GM18909 (cell line): ENCODE results near the gene SCML2.
"Not testable (repeated sequence)": the region's sequence is repeated elsewhere in the genome, so short reads cannot be mapped to it uniquely, and the experiment has no call there.

Experiments
- ATAC-seq: cut with Tn5 transposase; IDR thresholded peaks from one replicate; pipeline ENCODE4 v1.9.1; 2021; ENCODE audit warnings: mild to moderate bottlenecking; ENCODE audit not compliant: unreplicated experiment, poor library complexity

SCML2 gene

DNA sequence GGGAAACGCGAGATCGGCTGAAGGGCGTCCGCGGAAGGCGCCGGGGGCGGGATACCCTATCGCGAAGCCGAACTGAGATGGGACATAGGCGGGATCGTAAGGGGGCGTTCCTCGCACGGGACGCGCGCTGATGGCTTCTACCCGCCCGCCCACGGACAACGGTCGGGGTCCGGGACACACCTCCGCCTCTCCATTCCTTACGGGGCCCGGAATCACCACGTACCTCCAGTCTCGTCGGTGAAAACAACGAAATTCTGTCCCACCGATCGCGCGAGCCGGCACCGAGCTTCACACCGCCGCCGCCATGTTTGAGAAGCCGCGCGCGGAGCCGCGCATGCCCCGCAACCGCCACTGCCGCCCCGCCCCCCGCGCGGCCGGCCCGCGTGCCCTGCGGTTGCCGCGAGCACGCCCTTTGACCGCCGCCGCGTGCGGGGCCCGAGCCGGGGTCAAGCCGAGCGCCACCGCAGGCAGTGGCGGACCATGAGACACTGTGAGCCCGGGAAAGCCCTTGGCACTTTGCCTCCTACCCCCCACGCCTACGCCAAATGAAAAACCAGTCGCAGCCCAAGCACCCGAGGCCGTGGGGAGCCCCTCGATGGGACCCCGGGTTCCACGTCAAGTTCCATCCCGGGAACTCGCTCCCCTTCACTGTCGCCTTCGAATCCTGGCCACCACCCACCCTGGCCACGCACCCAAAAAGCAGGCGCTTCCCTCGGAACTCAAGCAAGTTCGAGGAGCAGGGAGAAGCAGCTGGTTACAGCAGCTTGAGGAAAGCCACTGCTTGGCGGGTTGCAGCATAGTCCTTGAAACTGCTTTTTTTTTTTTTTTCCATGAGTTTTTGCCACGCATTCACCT is at the start of gene SCML2:
SCML2 (minus strand) TSS at position 320 of the 855 bp plus-strand sequence. CDS start 20,617 bp downstream, outside the sequence.
- no peak for ATAC-seq

DNA sequence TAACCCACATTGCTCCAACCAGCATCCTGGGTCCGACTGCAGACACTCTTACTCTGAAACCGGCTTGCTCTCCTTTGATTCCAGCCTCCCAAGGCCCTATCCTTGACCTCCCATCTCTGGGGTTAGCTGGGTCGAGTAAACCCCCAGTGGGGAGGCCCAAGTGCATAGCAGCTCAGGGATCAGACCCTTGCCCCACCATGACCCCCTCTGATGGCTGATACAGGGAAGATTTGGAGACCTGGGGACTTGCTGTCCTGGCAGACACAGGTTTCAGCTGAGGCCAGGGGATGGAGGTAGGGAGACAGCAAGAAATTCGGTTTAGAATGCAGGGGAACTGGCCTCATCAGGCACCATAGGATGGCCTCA is 47.3 kb upstream of the SCML2 start:
- ATAC-seq: no peak

DNA sequence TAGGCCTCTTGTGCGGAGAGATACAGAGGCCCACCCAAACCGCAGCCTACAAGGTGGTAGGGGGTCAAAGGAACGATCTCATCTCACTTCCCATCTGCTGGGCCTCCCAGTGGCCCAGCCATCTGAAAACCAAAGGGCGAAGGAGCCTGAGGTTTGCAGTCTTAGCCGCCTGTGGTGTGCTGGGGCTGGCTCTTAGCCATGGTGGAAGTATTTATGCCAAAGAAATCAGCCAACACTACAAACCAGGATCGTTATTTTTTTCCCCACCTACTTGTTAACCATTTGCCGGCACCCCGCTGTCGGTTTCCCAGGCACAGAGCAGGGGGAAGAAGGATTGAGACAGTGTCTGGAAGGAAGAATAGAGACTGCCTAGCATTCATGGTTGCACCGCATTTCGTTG is 40.0 kb upstream of the SCML2 start:
- no peak for ATAC-seq

DNA sequence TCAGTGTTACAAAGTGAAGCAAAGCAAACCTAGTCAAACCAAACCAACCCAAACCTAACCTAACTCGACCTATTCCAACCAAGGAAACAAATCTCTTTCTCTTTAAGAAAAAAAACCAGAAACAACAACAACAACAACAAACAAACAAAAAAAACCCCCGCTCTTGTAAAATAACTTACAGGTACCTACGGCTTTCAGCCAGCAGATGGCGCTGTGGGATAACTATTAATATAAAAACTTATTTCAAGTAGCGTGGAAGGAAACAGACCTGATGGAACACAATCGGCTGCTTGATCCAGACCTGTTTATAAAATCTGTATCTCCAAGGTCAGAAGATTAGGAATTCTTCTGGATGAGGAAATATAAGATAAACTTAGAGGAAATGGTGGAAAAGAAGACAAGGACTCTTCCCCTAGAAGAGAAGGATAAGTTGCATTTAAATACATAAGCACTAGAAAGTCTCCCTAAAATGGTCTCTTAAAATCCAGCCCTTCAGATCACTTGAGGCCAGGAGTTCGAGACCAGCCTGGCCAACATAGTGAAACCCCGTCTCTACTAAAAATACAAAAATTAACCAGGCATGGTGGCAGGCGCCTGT is 36.6 kb upstream of the SCML2 start:
- ATAC-seq: peak; percentile 54

DNA sequence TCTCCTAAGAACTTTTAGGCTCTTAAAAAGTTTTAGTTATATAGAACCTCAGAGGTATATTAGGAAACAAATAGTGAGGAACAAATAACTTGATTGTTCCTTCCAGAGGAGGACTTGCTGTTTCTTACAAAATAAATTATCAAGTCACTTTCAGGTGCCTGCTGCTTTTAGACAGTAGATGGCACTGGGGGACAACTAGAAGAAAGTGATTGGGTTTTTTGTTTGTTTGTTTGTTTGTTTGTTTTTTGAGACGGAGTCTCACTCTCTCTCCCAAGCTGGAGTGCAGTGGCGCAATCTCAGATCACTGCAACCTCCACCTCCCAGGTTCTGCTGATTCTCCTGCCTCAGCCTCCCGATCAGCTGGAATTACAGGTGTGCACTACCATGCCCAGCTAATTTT is 35.5 kb upstream of the SCML2 start:
- ATAC-seq: no peak

DNA sequence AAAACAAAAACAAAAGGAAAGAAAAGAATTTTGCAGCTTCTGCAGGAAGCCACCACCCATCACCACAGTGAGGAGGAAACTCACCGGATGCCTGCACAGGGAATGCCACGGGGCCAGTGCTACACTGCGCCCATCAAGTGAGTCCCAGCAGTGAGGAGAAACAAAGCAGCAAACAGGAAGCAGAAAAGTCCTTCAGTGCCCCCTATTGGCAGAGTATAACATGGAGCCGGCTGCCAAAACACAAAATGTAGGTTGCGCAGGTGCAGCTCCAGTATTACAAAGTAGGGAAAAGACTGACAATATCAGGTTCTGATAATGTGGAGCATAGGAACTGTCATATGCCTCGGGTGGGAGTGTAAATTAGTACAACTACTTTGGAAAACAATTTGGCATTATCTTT is 23.3 kb upstream of the SCML2 start:
- no peak for ATAC-seq

DNA sequence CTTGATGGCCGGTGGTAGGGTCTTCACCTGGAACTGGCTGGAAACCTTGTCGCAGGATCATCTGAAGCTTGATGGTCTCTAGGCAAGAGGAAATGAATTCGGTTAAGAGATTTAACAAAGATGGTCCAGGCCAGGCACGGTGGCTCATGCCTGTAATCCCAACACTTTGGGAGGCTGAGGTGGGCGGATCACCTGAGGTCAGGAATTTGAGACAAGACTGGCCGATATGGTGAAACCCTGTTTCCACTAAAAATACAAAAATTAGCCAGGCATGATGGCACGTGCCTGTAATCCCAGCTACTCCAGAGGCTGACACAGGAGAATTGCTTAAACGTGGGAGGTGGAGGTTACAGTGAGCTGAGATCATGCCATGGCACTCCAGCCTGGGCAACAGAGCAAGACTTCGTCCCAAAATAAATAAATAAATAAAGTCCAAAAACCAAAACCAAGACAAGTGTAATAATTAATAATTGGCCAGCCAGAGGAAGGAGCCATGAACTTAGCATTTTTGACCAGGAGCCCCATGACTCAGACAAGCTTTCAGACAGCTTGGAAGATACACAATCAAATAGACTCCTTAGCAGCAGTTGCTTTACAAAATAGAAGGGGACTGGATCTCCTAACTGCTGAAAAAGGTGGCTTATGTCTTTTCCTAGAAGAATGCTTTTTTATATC is 20.8 kb upstream of the SCML2 start:
- not testable (repeated sequence) for ATAC-seq

DNA sequence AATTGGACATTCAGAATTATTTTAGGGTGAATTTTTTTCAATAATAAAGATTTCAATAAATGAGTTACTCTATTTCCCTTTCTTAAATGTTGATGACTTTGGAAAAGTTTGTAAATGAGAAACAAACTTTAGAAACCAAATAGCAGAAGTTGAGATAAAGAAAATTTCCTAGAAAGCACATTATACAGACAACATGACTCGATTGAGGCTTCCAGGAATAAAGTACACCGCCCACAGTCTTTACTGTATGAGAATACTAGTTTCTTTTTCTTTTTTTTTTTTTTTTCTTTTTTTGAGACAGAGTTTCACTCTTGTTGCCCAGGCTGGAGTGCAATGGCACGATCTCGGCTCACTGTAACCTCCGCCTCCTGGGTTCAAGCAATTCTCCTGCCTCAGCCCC is 14.6 kb upstream of the SCML2 start:
- ATAC-seq: not testable (repeated sequence)

DNA sequence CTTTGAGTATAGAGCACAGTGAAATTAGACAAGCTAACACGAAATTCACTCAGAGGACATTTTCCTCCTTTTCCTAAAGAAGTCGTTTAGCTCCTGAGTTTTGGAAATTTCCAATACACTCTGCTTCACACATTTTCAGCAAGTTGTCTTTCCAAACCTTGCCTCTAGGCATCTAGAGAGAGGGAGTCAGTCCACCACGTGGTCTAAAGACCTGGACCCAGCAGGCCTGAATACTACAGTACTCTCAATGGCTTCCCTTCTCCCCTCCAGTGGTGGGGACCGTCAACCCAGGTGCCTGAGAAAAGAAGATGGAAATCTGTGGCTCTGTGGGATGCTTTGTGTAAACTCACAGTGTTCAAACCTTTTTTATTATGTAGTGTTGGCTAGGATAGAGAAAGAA is 13.9 kb upstream of the SCML2 start:
- no peak for ATAC-seq

DNA sequence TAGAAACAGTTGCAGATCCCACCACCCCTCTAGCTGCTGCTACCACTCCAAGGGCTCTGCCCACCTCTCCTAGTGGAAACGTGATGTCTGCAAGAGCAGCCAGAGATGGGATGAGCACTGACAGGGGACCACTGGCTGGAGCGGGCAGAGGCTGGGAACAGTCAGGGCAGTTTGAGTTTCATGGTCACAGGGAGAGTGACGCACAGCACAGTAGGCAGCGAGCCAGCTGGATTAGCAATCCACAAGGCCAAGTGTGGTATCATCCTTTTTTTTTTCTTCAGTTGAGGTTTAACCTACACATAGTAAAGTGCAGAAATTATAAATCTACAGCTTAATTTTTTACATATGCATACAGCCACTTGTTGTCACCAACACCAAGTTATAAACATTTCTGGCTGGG is 6.4 kb upstream of the SCML2 start:
- no peak for ATAC-seq

DNA sequence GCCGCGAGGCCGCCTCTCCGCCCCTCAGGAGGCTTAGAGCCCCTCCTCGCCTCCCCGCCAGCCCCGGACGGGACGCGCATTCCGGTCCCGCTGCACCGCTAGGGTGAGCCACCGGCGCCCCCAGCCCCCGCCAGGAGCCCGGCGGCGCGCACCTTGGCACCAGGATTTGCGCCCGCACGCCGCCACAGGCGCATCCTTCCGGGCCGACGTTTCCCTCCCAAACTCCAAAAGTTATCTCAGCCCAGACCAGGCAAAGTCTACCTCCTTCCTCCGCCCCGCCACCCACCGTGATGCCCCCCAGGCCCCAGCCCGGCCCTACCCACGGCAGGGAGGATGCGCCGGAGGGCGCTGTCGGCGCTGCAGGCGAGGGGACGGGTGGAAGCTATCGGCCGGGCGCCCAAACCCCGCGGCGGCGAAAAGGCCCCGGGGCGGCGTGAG is 538 bp downstream of the SCML2 start:
- no peak for ATAC-seq

DNA sequence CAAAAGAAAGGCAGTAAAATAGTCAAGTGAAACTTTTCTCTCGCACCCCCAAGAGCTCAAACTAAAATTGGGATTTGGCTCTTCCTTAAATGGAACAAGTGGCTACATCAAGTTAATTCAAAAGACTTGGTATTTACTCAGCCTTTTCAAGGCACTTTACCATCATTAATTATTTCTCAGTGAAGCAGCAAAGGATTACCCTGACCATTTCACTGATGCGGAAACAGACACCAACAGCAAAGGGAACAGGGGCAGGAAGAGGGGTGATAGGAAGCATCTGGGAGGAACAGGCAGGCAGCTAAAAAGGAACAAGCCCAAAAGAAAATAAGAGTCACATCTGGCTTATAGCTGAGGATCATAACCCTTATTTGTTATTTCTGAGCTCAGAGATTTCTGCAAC is 2.7 kb downstream of the SCML2 start:
- ATAC-seq: no peak

DNA sequence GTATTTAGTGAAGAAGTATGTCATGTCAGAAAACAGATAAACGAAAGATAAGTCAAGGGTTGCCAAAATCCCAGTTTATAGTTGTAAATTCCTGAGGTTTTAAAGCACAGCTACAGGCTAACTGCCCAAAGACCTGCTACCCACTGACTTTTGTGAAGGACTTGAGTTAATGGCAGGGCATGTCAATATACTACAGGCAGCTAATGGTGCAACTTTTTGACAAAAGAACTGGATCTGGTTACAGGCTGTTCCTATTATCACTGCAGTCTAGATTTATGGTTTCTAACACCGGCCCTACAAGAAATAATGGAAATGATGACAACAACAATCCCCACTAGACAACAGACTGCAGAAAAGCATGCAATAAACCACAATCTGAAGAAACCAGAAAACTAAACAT is 6.4 kb downstream of the SCML2 start:
- no peak for ATAC-seq

DNA sequence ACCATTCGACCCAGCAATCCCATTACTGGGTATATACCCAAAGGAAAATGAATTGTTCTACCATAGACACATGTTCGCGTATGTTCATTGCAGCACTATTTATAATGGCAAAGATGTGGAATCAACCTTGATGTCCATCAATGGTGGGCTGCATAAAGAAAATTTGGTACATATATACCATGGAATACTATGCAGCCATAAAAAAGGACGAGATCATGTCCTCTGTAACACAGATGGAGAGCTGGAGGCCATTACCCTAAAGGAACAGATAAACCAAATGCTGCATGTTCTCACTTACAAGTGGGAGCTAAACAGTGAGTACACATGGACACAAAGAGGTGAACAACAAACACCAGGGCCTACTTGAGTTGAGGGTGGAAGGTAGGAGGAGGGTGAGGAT is 45.1 kb downstream of the SCML2 start:
- ATAC-seq: no peak

DNA sequence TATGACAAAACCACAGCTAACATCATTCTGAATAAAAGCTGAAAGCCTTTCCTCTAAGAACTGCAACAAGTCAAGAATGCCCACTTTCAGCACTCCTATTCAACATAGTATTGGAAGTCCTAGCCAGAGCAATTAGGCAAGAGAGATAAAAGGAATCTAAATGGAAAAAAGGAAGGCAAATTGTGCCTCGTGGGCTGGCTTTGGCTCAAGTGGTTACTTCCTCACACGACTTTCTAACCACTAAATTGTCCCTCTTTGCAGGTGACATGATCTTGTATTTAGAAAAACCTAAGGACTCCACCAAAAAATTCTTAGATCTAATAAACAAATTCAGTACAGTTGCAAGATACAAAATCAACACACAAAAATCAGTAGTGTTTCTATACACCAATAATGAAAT is 57.2 kb downstream of the SCML2 start:
- ATAC-seq: no peak

DNA sequence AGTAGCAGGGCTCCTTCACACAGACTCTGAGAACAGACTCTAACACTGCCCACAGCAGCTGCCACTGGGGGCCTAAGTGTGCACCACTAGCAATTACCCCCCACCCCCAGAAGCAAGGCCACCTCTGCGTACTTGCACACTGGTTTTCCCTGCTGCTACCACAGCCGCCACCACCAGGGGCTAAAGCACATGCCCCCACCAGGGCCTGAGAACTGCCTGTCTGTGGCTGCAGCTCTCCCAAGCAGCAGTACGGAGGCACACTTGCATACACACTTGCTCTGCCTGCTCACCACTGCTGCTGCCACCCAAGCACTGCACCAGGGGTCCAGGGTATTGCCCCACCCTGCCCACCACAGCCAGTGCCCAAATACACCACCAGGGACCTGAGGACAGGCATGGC is 59.6 kb downstream of the SCML2 start:
- no peak for ATAC-seq

DNA sequence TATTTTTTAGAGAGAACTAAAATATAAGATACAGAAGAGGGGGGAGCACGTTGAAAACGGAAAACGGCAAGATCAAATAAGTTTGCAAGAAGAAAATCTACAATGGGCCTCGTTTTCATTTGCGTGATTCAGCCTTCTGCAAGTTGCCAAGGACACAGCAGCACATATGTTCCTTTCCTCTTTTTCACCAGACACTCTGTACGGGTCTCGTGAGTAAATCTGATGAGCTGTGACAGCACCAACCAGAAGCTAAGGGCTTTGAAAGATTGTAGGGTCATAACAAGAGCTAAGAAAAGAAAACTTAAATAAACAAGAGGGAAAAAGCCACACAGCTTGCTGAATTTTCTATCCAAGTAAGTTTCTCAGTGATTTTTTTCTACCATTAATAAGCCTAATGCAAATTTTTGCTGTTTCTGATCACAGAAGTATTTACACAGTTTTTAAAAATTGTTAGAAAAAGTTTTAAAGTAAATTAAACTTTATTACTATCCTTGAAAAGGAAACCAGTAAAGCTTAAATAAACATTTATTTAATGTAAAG is 63.4 kb downstream of the SCML2 start:
- no peak for ATAC-seq

DNA sequence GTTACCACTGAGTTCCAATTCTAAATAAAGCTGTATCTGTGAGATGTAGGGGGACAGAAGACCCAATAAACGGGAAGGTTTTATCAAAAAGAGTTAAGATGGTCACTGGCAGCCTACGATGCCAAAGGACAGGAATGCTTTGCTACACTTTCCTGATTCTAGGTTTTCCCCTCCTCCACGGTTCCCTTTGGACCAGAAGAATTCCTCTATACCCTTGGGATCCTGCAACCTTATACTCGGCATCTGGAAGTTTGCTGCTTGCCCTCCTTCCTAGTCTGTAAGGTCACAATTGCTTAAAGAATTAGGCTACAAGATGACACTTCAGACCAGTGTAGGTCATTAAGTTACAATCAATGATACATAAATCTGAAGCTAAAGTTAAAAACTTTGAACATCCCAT is 64.3 kb downstream of the SCML2 start:
- no peak for ATAC-seq

DNA sequence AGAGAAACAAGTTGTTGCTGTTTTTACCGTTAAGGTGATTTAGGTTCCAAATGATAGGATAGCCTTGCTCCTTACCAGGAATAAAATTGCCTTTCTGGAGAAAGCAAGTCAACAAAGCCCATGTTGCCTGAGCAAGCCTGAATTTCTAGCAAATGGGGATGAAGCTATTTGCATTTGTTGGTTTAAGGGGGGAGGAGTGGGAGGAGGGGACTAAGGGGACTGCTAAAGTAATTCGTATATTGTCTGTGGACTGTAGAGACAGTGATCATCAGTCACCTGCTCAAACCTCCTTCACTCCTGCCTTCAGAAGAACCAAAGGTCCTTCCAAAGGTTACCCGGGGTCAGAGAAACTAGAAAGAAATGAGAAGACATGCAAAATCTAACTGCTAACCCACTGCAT is 65.8 kb downstream of the SCML2 start:
- no peak for ATAC-seq

DNA sequence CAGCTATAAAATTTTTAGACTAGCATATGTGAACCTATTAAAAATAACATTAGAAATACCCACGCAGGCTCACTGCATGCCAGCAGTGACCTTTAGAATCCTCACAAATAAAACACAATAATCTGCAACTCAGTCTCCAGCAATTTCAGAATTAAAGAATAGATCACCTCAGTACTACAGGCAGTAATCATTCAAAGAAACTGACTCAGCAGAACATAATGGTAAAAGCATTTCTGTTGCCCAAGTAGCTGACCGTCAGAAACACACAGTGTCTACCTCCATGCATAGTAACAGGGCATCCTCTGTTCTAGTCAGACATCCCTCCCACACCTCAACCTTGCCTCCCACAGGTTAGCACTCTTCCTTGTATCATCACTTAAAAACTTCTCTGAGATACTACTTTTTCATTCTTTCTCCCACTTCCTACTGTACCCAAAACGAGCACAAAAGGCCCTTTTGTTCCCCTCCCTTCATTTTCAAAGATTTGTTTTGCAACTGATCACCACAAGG is 68.1 kb downstream of the SCML2 start:
- no peak for ATAC-seq

DNA sequence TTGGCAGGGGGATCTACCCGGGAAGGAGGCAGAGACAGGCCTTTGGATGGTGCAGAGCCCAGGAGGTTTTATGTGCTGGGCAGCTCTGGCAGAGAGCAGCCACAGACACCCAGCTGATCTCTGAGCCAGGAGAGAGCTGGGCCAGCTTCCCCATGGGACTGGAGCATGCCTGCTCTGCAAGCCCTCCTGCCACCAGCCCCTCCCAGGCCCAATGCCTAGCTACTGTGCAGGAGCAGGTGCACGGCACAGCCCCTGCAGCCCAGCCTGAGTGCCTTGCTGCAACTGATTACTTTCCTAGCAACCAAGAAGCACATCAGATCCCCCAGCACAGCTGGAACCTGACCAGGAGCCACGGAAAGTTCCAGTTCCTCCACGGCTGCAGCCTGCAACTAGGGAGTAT is 76.0 kb downstream of the SCML2 start:
- no peak for ATAC-seq
